Superior temporal gyrus (tissue), 1 donor: ENCODE results near the gene RGS2.

ENCODE experiments used
- DNase-seq: peaks from one replicate; pipeline ENCODE4 v3.0.0-alpha.2; 2016; ENCODE audit errors: extremely low spot score

RGS2 gene

DNA sequence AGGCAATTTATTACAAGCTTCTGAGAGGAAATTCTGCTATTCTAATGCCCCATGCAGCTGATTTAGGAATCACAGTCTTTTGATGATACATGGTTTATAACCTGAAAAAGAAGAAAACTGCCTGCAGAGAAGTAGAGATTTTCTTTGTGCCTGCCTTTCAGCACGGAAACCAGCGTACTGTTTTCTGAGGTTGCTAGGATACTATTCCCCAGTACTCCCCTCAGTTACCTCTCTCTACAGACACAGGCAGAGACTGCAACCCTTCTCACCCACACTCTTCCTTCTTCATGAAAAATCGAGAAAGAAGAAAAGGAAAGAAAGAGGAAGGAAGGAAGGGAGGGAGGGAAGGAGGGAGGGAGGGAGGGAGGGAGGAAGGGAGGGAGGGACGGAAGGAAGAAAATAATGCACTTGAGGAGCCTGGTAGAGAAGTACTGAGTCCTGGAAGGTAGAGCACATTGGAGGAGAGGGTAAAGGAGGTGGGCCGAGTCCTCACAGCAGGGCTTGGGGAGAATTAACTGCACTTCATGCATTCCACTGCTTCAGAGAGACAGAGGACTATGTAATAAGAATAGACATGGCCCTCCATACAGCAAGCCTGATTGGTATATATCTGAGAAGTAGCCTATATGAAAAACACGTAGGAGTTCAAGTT is 21.9 kb downstream of the RGS2 start:
- DNase-seq, result no peak

DNA sequence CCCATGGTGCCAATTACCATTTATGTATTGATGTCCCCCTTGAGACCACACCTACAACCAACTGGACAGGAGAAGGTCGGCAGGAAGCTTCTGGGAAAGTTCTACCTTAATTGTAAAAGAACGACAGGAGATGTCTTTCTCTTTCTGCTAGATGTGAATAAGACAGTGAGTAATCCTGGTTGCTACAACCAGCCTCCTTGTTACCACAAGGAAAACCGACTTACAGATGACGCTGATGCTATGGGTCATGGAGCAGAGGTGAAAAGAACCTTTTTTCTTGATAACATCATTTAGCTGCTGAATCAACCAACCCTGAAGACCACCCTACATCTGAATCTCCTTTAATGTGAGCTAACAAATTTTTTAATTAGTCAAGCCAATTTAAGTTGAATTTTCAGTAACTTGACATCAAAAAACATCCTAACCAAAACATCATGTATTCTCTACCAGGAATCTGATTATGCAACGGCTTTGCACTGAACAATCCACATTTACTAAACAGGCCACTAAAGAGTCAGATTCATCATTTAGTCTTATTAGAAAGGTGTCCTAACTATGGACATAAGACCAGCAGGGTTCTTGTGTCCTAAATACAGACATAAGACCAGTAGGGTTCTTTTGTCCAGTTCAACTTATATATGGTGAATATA is 23.0 kb downstream of the RGS2 start:
- no peak for DNase-seq

DNA sequence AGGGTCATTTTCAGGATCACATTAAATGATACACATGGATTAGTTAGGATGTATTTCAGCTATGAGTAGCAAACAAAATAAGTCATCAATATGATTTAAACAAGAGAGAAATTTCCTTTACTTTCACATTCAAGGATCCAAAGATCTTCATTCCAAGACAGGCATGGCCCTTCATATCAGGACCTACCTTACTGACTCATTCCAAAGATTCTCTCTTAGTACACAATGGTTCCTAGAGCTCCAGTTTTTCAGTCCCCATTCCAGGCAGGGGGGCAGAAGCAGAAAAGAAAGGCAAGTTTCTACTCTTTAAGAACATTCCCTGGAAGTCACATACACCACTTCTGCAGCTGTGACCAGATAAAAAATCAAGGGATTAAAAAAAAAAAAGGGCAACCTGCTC is 23.7 kb downstream of the RGS2 start:
- DNase-seq, result no peak

DNA sequence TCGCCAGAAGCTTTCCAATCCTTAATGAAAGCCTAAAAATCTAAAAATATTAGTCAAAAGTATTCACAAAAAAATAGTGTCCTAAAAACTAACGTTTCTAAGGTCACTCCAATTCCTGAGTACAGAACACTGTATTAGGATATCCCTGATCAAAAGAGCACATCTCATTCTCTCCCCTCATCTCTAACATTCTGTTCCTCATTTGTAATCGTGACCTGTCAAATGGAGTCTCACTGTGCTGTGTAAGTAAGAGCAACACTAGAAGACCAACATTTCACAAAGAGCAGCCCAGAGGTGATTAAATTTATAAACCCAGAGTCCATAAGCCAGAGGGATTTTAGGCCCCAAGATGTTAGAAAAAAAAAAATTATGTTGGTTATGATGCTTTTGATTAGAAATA is 26.3 kb downstream of the RGS2 start:
- no peak for DNase-seq

DNA sequence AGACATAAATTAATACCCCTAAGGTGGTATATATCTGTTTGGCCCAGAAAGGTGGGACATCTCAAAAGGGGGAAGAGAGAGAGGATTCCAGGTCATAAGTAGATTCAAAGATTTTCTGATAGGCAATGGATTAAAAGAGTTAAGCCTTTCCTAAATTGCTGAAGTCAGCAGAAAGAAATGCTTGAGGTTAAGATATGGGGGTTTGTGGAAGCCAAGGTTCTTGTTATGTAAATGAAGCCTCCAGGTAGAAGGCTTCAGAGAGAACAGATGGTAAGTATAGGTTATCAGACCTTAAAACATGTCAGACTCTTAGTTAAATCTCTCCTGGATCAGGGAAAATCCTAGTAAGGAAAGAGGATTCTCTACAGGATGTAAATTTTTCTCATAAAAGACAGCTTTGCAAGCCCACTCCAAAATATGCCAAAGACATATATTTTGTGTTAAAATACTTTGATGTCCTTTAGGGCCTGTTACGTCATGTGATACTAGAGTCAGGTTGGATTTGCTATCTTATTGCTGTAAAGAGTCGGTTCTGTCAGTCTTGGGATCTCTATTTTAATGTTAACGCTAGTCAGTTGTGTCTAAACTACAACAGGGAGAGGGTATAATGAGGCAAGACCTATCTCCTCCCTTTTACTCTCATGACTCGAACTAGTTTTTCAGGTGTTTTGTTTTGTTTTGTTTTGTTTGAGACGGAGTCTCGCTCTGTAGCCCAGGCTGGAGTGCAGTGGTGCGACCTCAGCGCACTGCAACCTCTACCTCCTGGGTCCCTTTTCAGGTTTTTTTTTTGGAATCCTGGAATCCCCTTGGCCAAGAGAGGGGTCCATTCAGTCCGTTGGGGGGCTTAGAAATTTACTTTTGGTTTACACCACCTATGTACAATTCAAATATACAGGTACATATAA is 30.6 kb downstream of the RGS2 start:
- no peak for DNase-seq

DNA sequence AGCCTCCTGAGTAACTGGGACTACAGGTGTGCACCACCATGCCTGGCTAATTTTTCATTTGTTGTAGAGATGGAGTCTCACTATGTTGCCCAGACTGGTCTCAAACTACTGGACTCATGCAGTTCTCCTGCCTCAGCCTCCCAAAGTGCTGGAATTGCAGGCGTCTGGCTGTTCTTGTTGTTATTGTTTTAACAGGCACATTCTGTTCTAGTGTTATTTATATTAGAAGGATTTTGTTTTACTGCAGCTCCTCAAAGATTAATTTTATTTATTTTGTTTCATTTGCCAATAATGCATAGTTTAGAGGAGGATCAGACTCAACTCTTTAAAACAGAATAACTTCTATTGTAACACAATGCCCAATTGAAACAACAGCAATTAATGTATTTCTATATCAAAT is 35.5 kb downstream of the RGS2 start:
- no peak for DNase-seq

DNA sequence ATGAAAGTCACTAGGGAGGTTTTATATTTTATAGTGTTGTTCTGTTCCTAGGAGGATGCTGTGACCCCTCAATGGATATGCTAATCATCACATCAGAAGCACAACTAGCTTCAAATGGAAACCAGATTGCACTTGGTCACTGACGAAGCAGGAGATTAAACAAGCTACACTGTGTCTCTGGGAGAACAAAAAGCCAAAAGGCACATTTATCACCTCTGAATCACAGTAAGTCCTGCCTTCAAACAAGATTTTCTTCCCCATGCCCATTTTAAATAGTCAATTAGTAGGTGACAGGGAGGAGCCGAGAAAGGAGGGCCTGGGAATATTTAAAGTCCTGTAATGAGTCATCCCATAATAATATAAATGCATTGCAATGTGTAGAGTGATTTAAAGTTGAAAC is 38.1 kb downstream of the RGS2 start:
- no peak for DNase-seq

DNA sequence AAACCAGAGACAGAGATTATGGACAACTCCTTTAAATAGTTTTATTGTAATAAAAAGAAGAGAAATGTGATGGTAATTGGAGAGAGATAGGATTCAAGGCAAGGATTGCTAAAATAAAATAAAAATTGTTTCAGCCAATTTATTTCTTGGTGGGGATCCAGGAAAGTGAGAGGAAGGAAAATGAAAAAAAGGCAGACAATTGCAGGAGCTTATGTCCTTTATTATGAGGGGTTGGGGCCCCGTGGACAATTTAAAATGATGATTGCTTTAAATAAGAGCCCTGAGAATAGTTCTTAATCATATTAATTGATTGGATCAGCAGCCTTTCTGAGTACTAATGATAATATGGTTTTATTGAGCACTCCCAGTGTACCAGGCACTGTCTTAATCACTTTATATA is 40.2 kb downstream of the RGS2 start:
- DNase-seq, result no peak

DNA sequence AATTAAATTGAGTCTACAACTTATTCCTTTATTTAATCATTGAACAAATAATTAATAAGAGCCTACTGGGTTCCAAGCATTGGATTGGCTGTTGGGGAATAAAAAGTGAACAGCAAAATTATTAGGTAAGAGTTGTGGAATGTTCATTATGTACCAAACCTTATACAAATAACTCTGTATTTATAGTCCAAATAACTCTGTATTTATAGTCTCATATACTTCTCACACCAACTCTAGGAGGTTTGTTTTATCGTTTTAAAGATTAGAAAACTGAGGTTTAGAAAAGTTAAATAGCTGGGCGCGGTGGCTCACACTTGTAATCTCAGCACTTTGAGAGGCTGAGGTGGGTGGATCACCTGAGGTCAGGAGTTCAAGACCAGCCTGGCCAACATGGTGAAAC is 40.6 kb downstream of the RGS2 start:
- no peak for DNase-seq

DNA sequence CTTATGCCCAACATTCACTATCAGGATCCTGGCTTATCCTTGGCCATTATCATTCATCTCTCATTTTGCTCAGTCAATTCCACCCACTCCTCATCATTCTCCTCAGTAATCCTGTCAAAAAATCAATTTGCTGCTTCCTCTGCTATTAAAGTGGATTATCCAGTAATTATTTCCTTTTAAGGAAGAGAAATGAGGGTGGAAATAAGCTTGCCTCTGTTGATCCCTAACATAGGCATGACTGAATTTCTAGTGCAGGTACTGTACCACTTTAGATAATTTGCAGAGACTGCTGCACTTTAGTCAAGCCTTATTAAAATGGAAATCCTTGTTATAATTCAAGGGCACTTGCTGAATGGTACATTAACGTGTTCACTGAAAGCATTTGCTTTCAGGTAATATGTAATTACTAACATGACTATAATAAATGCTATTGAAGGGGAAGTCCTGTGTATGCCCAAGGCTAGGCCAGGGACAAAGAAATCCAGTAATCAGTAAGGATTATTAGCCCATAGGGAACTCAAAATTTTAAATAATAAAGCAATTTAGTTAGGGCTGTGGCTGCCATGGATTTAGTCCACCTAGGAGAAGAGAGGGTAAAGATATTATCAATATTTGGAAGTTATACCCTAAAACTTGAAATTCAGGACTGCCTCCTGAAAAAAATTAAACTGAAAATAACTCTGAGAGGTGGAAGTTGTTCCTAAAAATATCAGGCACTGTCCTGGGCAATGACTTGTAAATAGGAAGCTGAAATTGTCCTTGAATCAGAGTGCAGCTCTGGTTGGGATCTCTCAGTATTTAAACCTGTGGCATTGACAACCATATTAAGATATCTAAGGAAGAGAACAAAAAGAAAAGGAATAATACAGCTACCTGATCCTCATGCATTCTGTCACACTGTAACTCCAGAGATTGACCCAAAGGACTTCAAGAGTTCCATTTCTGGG is 43.4 kb downstream of the RGS2 start:
- DNase-seq, result no peak

DNA sequence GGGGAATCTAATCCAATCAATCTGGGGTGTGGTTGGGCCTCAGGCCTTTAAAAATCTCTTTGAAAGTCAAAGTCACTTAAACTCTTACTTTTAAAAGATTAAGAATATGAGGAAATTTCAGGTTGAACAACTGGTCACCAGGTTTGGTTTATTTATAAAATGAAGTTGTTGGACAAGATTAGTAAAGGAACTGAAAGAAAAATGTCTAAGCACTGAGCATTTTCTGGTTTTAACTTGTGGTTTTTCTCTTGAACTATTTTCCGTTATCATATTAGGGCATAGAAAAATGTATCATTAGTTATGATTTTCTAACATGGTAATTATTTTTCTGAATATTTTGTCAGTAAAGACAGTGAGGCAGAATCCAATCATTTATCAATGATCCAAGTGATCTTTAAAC is 49.6 kb downstream of the RGS2 start:
- no peak for DNase-seq

DNA sequence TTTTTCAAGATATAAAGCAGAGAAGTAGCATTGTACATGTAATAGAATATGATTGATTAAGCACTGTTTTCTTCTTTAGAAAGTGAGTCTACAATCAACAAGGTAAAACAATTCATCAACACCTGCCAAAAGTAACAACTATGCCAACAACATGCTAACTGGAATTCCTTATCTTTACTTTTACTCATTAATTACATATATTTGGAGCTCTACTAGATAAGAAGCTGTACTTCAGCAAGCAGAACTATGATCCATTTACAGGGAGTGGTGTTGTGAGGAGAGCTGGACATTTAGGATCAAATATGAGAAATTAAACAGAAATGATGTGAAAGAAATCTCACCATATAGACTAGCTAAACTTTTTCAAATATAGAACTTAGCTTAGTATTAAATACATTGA is 51.0 kb downstream of the RGS2 start:
- DNase-seq, result no peak

DNA sequence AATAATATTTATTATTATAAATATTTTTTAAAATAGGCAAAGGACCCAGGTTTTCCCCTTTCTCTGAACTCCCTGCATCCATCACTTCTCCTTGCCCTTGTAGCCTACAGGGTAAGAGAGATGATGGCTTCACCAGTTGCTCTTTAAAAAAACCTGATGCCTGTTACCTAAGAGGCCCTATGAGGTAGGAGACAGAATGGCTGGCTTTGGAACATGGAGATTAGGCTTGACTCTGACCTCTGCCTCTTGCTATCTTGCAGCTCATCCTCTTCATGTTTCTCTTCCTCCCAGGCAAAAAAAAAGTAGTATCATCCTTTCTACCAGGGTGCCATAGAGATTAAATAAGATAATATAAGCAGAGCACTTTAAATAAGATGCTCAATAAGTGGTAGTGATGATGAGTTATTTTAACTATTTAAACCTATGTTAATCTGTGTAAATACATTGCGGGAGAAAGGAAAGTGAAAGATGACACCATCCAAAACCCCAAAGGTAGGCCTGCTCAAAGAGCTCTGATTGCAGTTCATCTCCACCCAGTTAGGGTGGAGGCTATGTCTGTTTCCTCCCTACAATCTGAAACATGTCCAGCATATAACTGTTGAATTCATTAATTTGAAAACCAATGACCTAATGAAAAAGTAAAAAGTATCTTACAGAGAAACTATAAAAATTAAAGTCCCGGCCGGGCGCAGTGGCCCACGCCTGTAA is 51.8 kb downstream of the RGS2 start:
- DNase-seq, result no peak

DNA sequence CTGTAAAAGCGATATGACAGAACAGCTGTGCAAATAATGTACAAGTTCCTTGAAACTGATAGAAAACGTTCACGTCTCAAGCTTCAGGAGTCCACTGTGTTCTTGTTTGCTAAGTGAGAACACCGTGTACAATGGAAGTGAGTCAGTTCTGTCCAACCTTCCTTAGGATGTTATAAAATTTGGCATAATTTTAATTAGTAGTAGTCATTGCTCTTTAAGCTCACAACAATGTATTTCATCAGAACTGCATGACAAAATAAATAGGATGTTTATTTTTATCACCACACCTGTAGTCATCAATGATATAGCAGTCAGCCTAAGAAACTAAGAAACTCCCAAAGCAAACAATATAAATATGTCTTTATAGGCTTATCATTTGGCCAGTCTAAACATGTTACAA is 53.0 kb downstream of the RGS2 start:
- DNase-seq, result no peak
